Loucy (cell line): ENCODE measurements around the gene TMEM52.

Experiments
- EZH2phosphoT487 ChIP-seq: fragments of 200-600 bp; IDR thresholded peaks from 2 replicates; pipeline ENCODE4 v1.6.1; 2018; ENCODE audit warnings: antibody characterized with exemption, mild to moderate bottlenecking, moderate library complexity, borderline replicate concordance
- TF ChIP-seq, protein P1 (sequence below): fragments of 200-600 bp; sonication (generic); conservative IDR thresholded peaks from 2 replicates; pipeline ENCODE4 v1.5.1; 2014; ENCODE audit warnings: mild to moderate bottlenecking, antibody characterized with exemption, low read length

DNA sequence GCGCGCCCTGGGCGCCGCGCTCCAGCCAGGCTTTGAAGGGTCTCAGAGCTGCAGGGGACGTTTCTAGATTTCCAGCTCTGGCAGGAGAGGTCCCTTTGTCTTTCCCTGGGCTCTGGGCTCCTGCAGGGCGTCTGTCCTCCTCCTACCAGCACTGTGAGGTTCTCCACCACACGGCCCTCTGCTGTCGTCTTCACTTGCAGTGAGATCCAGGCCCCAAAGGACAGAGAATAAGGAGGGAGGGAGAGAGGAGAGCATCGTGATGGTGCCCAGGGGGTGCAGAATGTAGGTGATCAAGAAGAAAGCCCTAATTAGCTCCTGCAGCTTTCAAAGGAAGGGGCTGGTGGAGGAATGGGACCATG lies 24.0 kb downstream of the TMEM52 start:
- TF ChIP-seq, protein P1, sequence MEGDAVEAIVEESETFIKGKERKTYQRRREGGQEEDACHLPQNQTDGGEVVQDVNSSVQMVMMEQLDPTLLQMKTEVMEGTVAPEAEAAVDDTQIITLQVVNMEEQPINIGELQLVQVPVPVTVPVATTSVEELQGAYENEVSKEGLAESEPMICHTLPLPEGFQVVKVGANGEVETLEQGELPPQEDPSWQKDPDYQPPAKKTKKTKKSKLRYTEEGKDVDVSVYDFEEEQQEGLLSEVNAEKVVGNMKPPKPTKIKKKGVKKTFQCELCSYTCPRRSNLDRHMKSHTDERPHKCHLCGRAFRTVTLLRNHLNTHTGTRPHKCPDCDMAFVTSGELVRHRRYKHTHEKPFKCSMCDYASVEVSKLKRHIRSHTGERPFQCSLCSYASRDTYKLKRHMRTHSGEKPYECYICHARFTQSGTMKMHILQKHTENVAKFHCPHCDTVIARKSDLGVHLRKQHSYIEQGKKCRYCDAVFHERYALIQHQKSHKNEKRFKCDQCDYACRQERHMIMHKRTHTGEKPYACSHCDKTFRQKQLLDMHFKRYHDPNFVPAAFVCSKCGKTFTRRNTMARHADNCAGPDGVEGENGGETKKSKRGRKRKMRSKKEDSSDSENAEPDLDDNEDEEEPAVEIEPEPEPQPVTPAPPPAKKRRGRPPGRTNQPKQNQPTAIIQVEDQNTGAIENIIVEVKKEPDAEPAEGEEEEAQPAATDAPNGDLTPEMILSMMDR, result no peak
- no peak for TF ChIP-seq EZH2phosphoT487
